GM12892 (cell line): ENCODE measurements around the gene TMTC1.

Source experiments
- DNase-seq: peaks from one replicate; pipeline ENCODE4 v3.0.0; 2011; ENCODE audit not compliant: insufficient read length
- FAIRE-seq: peaks from 2 replicates; lab custom pipeline; 2011; peaks lifted over from hg19 to GRCh38; lab: Jason Lieb, UNC
- POLR2A ChIP-seq: IDR thresholded peaks from 2 replicates; pipeline ENCODE4 v1.6.1; 2011; ENCODE audit warnings: low read depth, low read length, control low read depth
- POLR2AphosphoS5 ChIP-seq: IDR thresholded peaks from 2 replicates; pipeline ENCODE4 v1.6.1; 2011; ENCODE audit warnings: low read depth, low read length, control low read depth
- TAF1 ChIP-seq: IDR thresholded peaks from 2 replicates; pipeline ENCODE4 v1.6.1; 2011; ENCODE audit warnings: low read depth, mild to moderate bottlenecking, control low read depth, low read length, borderline replicate concordance

The TMTC1 gene

DNA sequence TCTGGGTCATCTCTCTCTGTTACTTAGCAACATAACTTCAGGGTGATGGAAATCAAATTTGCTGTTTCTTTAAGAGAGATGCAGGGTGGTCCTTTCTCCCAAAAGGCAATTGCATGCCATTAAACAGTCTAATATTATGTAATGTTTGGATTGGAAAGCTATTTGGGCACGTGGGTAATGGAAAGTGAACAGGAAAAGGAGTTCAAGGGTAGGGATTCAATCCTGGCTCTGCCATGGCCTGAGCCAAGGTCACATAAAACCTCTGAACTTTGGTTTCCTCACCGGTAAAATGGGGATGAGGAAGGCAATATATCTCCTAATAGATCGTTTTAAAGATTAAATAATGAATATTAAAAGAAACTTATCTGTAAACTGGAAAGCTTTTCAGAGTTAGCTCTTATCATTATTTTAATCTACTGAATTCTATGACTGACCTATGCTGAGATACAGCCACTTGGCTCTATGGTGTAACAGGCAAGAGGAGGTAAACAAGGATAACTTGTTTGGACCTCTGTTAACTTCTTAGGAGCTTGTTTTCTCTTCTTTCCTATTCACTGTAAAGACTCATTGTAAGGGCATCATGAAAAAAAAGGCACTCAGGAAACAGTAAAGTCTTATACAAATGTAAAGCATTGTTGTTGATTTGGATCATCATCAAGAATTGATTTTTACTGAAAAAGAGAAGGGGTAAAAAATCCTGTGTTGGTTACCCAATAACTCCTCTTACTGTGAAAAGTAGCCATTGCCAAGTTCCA, 230.6 kb downstream of the TMTC1 start:
- TF ChIP-seq POLR2A (no peak), POLR2AphosphoS5 (no peak), TAF1 (no peak)
- DNase-seq, result no peak
- no peak for FAIRE-seq

GRCh38 chr12:29552324-29552927, 231.3 kb downstream of the TMTC1 start:
- FAIRE-seq, result no peak

DNA sequence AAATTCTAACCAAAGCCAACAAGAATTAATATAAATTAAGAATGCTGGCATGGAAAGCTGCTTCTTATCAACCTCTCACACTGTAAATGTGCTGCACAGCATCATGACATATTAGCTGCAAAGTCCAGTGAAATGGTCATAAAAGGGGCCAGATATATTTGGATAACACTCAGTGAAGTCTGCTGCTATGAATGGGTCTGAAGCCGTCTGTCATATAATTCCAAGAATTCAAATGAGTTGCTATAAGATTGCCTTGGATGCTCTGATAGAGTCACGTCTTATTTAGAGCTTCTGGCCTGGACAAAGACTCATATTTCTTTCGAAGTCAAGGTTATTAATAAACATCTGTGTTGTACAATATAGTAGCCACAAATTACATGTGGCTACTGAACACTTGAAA, 231.9 kb downstream of the TMTC1 start:
- FAIRE-seq (no peak), DNase-seq (no peak)
- TF ChIP-seq TAF1 (no peak), POLR2A (no peak), POLR2AphosphoS5 (no peak)

More at GRCh38 chr12:29552324-29552927, 231.3 kb downstream of the TMTC1 start:
- TF ChIP-seq POLR2AphosphoS5 (no peak), POLR2A (no peak), TAF1 (no peak)
- DNase-seq, result peak; percentile 18

DNA sequence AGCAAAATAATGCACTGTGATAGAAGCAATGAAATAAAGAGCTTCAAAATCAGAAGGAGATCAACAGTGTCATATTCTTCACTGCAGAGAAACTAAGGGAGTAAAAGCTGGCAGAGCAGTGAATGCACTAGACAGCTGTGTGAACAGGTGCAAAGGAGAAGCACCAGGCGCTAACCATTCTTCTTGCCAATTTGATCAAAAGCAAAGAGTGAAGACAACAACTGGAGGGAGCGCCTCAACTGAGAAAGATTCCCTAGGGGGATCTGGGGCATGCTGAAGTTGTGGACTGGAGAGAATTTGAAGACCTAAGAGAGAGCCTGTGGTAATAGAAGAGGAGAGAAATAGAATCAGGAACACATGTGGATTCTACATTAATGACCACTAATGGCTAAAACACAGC, 235.9 kb downstream of the TMTC1 start:
- FAIRE-seq (no peak), DNase-seq (no peak)
- TF ChIP-seq TAF1, result no peak
- TF ChIP-seq POLR2A, result no peak
- no peak for TF ChIP-seq POLR2AphosphoS5

- FAIRE-seq (no peak), DNase-seq (no peak)
Observed at GRCh38 chr12:29547151-29547632, 236.6 kb downstream of the TMTC1 start.

DNA sequence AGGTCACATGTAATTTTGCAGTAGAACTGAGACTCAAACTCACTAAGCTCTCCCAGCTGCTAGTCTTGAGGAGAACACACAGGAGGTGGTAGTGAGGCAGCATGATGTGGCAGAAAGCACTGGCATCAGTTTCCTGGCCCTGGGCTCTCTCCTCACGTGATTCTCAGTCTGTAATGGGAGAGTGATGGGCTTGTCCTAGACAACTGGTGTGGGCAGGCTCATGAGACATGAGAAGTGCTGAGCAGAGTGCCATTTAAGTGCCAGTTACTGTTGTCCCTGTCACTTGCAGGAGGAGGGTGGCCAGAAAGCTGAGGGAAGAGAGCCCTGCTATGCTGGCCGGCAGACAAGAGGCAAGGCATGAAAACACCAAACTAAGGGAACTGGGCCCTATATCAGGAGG, 237.7 kb downstream of the TMTC1 start:
- DNase-seq (no peak), FAIRE-seq (no peak)
- TF ChIP-seq POLR2A (no peak), TAF1 (no peak), POLR2AphosphoS5 (no peak)

More at GRCh38 chr12:29547151-29547632, 236.6 kb downstream of the TMTC1 start:
- TF ChIP-seq POLR2AphosphoS5, result no peak
- TF ChIP-seq POLR2A, result no peak
- TF ChIP-seq TAF1, result no peak

DNA sequence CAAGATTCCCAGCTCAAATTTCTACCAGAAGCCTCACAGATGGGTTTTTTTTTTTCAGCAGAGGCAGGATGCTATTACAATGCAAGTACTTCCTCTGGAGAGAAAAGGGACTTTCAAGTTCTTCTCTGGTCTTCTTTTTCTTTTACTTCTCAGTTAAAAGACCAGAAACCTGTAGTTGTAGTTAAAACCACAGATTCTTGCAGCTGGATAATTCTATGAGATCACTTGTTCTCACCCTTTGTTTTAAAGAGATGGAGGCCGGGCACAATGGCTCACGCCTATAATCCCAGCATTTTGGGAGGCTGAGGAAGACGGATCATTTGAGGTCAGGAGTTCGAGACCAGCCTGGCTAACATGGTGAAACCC, 238.7 kb downstream of the TMTC1 start:
- no peak for FAIRE-seq
- TF ChIP-seq POLR2A (no peak), TAF1 (no peak), POLR2AphosphoS5 (no peak)
- DNase-seq, result no peak

GRCh38 chr12:29544428-29545101, 239.2 kb downstream of the TMTC1 start:
- TF ChIP-seq POLR2A (no peak), TAF1 (no peak), POLR2AphosphoS5 (no peak)
- no peak for FAIRE-seq
- DNase-seq, result no peak

- FAIRE-seq (no peak), DNase-seq (no peak)
- TF ChIP-seq POLR2A (no peak), TAF1 (no peak), POLR2AphosphoS5 (no peak)
Observed at GRCh38 chr12:29543036-29543435, 240.7 kb downstream of the TMTC1 start.

GRCh38 chr12:29537298-29537697, 246.4 kb downstream of the TMTC1 start:
- TF ChIP-seq POLR2A (no peak), TAF1 (no peak), POLR2AphosphoS5 (no peak)
- DNase-seq (no peak), FAIRE-seq (no peak)

DNA sequence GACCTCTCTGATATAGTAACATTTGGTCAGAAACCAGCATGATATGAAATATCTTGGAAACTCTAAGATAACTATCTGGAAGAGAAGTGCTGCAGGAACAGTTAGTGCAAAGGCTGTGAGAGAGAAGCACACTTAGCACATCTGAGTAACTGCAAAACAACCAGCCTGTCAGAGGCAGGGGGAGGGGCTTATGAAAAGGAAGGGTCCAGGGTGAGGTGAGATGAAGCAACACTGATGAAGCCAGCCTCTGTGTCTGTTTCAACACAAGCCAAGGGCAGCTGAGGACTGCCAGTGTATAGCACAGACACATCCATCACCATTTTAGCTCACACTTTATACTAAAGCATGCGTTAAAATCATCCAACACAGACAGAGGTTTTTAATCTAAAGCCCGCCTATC, 248.8 kb downstream of the TMTC1 start:
- DNase-seq (no peak), FAIRE-seq (no peak)
- no peak for TF ChIP-seq POLR2AphosphoS5
- TF ChIP-seq TAF1, result no peak
- TF ChIP-seq POLR2A, result no peak

DNA sequence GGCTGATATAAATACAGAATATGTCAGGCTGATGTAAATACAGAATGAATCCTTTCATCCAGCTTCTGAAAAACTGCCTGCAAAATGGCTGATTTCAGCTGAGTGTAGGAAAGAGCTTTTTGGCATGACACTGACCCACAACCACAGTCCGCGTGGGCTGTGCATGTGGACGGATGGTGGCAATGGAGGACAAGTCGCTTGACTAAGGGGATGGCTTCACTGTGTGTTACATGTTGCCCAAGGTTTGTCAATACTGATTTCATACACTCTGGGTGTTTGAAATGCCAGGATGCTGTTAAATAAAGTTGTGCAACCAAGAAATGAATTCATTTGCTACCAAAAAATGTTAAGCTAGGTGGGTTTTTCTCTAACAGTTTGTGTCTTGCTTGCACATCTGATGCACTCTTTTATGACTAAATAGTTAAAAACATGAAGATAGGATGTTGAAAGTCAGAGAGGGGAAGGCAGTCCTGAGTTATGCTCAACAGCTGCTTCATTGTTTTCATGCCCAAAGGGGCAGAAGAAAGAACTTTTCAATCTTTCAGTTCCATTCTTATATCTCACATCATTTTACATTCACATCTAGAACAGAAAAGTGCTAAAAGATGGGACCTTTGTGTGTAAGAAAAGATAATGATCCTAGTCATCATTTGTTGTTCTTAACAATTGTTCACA, 249.8 kb downstream of the TMTC1 start:
- DNase-seq (no peak), FAIRE-seq (no peak)
- TF ChIP-seq TAF1 (no peak), POLR2A (no peak), POLR2AphosphoS5 (no peak)

GRCh38 chr12:29531471-29531870, 252.3 kb downstream of the TMTC1 start:
- TF ChIP-seq POLR2A (no peak), TAF1 (no peak), POLR2AphosphoS5 (no peak)
- no peak for FAIRE-seq
- no peak for DNase-seq
